Effector CD4-positive, alpha-beta T cell (primary cell): ENCODE measurements around the gene OR14I1. TPM values are rescaled to one million over a fixed set of nuclear protein-coding genes. Genes with fewer than 3 reads are reported as not detected.

Experiments used
- DNase-seq: peaks from one replicate; pipeline ENCODE4 v3.0.0-alpha.2; 2020
- total RNA-seq: gene quantifications from one replicate; lab custom pipeline; 2026; lab: John Stamatoyannopoulos, UW

Gene OR14I1
- not detected for total RNA-seq

DNA sequence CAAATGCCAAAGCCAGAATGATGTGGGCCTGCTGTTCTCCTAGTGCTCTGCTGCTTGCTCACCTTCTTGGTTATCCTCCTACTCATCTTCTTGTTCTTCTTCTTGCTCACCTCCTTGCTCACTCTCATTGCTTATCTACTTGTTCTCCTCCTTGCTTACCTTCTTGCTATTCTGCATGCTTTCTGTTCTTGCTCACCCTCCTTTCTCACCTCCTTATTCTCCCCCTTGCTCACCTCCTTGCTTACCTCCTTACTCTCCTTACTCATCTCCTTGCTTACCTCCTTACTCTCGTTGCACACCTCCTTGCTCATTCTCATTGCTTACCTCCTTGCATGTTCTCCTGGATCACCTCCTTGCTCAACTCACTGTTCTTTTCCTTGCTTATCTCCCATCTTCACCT is at the start of gene OR14I1:
Gene OR14I1 (minus strand): TSS at position 53 of the 400 bp plus-strand sequence.
- no peak for DNase-seq

GRCh38 chr1:248751635-248752034 is 49.1 kb upstream of the OR14I1 start:
- DNase-seq: no peak

- no peak for DNase-seq
These were observed 48.6 kb upstream of the OR14I1 start for GRCh38 chr1:248751142-248751541.

GRCh38 chr1:248750496-248750895 is 47.9 kb upstream of the OR14I1 start:
- DNase-seq: no peak

- no peak for DNase-seq
These were observed 45.6 kb upstream of the OR14I1 start for GRCh38 chr1:248748211-248748610.

GRCh38 chr1:248740876-248741275 is 38.3 kb upstream of the OR14I1 start:
- no peak for DNase-seq

DNA sequence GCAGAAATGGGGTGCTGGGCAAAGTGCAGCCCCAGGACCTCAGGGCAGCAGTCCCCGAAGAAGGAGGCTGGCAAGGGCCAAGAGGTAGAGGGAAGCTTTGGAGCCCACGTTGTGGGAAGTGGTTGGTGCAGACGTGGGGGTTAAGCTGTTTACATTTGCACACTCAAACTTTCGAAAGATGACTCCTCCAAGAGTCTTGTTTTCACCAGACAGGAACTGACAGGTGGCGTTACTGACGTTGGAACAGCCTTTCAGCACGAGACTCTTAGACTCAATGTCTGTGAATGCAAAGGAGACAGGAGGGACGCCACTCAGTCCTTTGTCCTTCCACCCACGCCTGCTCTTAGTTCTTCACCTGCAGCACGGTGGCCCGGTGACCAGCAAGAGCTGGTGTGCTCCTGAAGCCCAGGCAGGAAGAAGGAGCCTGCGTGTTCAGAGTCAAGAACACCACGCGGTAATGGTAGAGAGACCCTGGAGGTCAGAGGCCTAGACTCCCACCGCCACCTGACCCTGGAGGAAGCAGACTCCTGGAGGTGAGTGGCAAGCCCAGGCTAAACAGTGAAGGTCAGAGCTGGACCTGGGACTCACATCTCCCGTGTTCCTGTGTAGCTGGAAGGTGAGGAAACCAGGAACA is 37.1 kb upstream of the OR14I1 start:
- DNase-seq: no peak

DNA sequence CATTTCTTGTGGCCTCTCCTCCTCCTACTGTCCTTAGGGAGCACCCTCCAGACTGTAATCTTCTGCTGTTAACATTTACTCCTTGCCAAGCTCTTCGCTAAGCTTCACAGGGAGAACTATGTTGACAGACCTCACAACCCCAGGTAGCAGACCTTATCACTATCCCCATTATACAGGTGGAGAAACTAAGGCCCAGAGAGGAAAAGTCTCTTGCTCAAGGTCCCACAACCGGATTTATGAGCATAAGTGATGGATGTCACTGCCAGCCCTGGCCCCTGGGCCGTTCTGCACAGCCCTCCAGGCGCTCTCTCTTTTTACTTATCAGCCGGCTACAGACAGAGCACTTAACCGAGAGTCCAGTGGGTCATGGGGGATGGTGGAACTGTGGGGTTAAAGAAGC is 34.9 kb upstream of the OR14I1 start:
- no peak for DNase-seq

GRCh38 chr1:248736977-248737376 is 34.4 kb upstream of the OR14I1 start:
- DNase-seq: no peak

DNA sequence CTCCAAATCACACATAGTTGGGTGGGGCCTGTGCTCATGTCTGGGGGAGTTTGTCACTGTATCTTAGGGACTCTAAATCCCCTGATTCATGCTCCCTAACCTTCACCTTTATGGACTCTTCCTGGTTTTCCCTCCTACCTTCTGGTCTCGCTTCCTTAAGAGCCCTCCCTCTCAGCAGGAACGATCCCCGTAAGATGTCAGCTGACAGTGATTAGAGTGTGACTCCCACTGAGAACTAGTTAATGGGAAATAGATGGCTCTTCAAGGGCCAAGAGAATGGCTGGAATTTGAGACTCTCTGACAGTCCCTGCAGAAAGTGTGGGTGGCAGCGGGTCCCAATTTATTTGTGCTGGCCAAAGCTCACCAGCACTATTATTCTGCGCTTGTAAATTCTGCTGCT is 31.0 kb upstream of the OR14I1 start:
- no peak for DNase-seq

DNA sequence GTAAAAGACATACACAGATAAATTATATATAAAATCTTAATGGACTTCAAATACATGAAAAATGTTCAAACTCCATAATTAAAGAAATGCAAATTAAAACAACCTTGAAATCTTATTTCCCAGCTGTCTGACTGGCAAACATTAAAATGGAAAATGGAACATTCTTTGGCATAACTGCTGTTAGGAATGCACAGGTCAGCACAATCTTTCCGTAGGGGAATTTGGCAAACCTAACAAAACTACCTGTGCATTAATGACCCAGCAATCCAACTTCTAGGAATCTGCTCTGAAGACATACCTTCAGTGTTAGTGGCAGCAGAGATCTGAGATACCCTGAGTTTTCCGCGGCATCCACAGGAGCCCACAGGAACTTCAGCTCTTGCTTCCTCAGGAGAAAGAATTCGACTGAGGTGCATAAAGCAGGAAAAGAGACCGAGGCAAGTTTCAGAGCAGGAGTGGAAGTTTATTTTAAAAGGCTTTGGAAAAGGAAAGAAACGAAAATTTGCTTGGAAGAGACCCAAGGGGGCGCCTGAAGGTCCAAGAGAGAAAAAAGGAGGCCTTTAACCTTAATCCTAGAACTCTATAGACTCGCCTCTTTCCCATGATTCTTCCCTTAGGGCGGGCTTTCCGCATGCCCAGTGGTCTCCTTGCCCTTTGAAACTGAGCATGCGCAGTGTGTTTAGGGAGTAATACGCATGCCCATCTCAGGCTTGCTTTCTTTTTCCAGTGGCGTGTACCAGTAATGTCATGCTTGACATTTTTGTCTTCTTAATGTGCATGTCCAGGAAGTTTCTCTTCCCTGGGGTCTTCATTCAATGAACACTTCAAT is 28.2 kb upstream of the OR14I1 start:
- DNase-seq: no peak

DNA sequence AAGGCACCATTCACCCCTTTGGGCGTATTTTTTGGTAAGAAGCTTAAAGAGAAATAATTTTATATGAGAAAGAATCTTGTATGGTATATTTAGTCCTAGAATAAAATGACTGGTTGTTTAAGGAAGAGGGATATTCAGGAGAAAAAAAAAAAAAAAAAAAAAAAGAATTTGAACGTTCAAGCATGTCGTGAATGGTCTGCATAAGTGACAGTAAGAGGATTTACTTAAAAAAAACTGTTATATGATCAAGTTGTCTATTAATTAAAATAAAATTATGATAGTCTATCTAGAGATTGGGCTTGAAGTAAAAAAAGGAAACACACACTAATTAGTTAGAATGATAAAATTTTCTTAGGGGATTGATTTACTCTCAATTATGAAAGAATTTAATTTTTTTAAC is 11.7 kb upstream of the OR14I1 start:
- DNase-seq: no peak

- no peak for DNase-seq
These were observed 7.8 kb upstream of the OR14I1 start for GRCh38 chr1:248710305-248710900.

- no peak for DNase-seq
These were observed 2.0 kb upstream of the OR14I1 start for GRCh38 chr1:248704606-248705005.

DNA sequence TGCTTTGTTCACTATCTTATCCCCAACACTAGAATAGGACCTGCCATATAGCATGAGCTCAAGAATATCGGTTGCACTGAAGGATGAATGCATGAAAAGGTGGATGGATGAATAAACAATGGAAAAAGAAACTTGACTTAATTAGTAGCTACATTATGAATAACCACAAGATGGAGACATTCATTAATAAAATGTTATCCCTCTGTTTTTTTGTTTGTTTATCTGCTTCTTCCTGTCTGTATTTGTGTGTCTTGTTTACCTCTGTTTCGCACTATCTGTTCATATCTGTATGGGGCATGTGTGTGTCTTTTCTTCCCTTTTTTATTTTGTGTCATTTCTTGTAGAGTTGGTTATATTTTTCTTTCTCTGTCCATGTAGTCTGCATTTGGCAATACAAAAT is 1.1 kb upstream of the OR14I1 start:
- DNase-seq: no peak

DNA sequence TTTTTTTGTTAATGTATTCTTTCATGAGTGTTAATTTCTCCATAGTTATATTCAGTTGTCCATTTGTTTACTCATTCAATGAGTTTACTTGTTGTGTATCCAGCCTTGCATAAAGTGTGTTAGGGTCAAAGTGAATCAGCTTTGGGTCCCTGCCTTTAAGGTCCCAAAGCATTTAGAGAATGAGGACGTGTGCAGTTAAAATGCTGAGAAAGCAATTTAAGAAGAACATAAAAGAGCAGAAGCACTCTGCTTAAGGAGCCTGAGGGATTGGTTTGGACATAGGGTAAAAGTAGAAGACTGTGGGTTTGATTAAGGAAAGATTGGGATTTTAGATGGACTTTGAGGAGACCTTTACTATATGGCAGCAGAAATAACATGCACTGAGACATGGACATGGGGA is 3.5 kb downstream of the OR14I1 start:
- DNase-seq: no peak

DNA sequence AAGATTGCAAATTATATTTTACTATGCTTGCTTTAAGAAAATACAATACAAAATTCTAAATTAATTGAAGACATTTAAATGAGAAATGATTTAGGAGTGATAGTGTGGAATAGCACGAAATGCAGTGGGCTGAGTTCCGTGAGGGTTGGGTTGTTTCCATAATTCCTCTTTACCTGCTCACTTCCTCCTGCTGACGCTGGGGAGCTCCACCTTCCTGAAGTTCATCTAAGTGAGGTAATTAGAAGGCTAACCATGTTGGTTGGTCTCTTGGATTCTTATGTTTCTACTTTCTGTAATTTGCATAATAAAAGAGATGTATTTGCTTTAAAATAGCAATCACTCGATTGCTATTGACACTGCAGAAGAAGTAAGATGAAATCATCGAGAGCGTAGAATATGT is 4.7 kb downstream of the OR14I1 start:
- DNase-seq: no peak

GRCh38 chr1:248696774-248697173 is 5.8 kb downstream of the OR14I1 start:
- no peak for DNase-seq

DNA sequence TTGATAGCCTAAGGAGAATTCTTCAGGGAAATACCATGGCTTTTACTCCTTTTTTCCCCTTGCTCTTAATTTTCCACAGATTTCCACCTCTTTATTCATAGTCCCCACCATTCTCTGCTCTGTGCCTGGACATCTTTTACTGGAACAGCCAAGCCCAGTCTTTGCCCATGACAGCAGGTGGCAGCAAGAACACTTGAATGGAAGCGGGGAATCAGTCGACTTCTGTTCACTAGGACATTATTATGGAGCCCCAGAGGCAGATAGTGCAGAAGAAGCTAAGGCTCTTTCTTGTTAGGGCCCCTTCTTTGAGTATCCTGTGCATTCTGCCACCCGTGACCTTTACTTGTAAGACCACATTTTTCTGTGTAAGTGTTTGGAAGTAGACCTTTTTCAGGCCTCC is 6.3 kb downstream of the OR14I1 start:
- no peak for DNase-seq

- DNase-seq: no peak
These were observed 7.0 kb downstream of the OR14I1 start for GRCh38 chr1:248695451-248696132.

- no peak for DNase-seq
These were observed 10.9 kb downstream of the OR14I1 start for GRCh38 chr1:248691567-248692155.

DNA sequence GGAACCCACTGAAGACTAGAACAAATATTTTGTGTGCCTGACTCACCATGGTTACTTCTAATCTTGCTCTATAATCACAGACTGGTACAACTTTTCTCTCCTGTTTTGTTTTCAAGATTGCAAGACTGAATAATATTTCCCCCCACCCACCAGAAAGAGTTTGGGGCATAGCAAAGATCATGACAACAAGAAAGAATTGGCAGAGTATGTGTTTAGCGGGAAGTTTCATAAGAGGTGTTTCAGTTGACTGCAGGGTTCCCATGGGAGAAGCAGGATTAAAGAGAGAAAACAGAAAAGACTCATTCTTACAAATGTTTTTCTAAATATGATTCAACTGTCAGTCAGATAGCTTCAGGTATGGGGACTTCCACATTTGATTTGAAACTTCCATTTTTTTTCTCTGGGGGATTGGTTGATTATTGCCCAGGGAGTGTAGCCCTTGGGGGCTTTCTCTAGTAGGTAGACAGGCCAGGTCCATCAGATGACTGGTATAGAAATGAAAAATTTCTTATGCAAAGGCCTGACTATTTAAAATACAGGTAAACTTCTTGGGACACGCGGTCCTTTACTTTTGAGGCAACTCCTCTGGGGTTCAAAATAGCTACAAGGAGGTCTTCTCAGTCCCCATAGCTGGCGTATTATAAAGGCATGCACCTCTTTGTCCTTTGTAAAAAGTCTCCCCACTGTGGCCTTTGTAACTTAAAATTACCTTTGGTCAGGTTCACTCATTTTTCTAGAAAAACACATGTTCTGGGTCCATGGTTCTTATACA is 13.9 kb downstream of the OR14I1 start:
- DNase-seq: no peak
